Liver (tissue), 2 donors: Measurements from ENCODE around the gene GYG2.
"Not testable (repeated sequence)": the region's sequence is repeated elsewhere in the genome, so short reads cannot be mapped to it uniquely, and the experiment has no call there.

Experiments
- YY1 ChIP-seq: IDR thresholded peaks from 2 replicates; pipeline ENCODE4 v1.6.1; 2016; ENCODE audit warnings: antibody characterized with exemption, mild to moderate bottlenecking
- TF ChIP-seq, protein P1 (sequence below): fragments of 150-350 bp; IDR thresholded peaks from 2 replicates; pipeline ENCODE4 v1.5.1; 2017; ENCODE audit warnings: improper control_type of control experiment, low read depth, low read length; ENCODE audit not compliant: missing input control
- TF ChIP-seq, protein P2 (sequence below): IDR thresholded peaks from 2 replicates; pipeline ENCODE4 v1.6.1; 2016; ENCODE audit warnings: antibody characterized with exemption, mild to moderate bottlenecking
- donor health status: healthy.

DNA sequence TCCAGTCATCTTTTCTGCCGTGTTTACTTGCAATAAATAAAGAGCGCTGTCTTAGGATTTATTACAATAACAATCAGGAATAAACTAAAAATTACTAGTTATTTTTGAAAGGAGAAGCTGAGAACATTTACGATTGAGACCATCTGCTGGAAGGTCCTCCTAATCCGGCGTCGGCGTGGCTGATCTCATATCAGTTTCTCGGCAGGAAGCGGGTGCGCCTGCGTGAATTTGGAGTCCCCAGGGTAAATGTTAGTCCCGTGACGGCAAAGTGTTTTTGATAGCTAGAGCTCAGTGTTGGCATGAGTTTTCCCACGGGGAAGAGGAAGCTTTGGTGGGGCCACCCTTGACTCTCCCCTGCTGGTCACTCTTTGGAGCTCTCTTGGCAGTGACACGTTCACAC, 31.9 kb upstream of the GYG2 start:
- TF ChIP-seq, protein P1, sequence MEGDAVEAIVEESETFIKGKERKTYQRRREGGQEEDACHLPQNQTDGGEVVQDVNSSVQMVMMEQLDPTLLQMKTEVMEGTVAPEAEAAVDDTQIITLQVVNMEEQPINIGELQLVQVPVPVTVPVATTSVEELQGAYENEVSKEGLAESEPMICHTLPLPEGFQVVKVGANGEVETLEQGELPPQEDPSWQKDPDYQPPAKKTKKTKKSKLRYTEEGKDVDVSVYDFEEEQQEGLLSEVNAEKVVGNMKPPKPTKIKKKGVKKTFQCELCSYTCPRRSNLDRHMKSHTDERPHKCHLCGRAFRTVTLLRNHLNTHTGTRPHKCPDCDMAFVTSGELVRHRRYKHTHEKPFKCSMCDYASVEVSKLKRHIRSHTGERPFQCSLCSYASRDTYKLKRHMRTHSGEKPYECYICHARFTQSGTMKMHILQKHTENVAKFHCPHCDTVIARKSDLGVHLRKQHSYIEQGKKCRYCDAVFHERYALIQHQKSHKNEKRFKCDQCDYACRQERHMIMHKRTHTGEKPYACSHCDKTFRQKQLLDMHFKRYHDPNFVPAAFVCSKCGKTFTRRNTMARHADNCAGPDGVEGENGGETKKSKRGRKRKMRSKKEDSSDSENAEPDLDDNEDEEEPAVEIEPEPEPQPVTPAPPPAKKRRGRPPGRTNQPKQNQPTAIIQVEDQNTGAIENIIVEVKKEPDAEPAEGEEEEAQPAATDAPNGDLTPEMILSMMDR, result not testable (repeated sequence)
- TF ChIP-seq, protein P2, sequence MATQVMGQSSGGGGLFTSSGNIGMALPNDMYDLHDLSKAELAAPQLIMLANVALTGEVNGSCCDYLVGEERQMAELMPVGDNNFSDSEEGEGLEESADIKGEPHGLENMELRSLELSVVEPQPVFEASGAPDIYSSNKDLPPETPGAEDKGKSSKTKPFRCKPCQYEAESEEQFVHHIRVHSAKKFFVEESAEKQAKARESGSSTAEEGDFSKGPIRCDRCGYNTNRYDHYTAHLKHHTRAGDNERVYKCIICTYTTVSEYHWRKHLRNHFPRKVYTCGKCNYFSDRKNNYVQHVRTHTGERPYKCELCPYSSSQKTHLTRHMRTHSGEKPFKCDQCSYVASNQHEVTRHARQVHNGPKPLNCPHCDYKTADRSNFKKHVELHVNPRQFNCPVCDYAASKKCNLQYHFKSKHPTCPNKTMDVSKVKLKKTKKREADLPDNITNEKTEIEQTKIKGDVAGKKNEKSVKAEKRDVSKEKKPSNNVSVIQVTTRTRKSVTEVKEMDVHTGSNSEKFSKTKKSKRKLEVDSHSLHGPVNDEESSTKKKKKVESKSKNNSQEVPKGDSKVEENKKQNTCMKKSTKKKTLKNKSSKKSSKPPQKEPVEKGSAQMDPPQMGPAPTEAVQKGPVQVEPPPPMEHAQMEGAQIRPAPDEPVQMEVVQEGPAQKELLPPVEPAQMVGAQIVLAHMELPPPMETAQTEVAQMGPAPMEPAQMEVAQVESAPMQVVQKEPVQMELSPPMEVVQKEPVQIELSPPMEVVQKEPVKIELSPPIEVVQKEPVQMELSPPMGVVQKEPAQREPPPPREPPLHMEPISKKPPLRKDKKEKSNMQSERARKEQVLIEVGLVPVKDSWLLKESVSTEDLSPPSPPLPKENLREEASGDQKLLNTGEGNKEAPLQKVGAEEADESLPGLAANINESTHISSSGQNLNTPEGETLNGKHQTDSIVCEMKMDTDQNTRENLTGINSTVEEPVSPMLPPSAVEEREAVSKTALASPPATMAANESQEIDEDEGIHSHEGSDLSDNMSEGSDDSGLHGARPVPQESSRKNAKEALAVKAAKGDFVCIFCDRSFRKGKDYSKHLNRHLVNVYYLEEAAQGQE, result not testable (repeated sequence)
- not testable (repeated sequence) for TF ChIP-seq YY1
